ENCODE measurements around the gene MDH2. TPM values are rescaled to one million over a fixed set of nuclear protein-coding genes. Genes with fewer than 3 reads are reported as not detected.

Gene MDH2
- 100 to 1,000 TPM in 2 of 4 donors, 10 to 100 TPM in 2; 91.3 to 181 (median 105) TPM for total RNA-seq

GRCh38 chr7:76047811-76048667 is at the start of gene MDH2, which contains the start of gene STYXL1:
Gene MDH2 (plus strand): TSS chr7:76048106. CDS start chr7:76048161, 55 bp downstream.
Gene STYXL1 (minus strand): TSS chr7:76048000. CDS start chr7:76030523, 17,477 bp downstream.
- intact Hi-C loops (cut with DNase I), result no loop called here
- Histone ChIP-seq H3K27me3 (no peaks in the 10 kb centered on the region), H3K9me3 (no peaks in the 10 kb centered on the region), H3K27ac (replicated peaks in 1 of 4) (peak within 1 kb of the TSS; percentile 93 to 99 (median 98)), H3K4me3 (peak within 1 kb of the TSS; percentile 83 to 100 (median 90)), H3K4me1 (peaks cover 41 to 61% (median 50%) of the 10 kb centered on the region in 4 donors), H3K36me3 (peaks cover 0 to 24% (median 6%) of the 10 kb centered on the region in 4 donors)
- peak; percentile 98 for DNase-seq (ENCODE audit: extremely low spot score)
- WGBS, result 0% methylated on average over 40 of the region's 58 CpGs
- TF ChIP-seq EP300 (IDR thresholded peaks at IDR 0.05), result no peak
- TF ChIP-seq POLR2AphosphoS5 (IDR thresholded peaks at IDR 0.05), result peak; percentile 97 to 98
- TF ChIP-seq POLR2A (IDR thresholded peaks at IDR 0.05; ENCODE audit: low read depth), result peak; percentile 80
- peak in 1 of 3 experiments; percentile 29 for TF ChIP-seq CTCF (IDR thresholded peaks at IDR 0.05)

- 88% methylated on average over 7 of the region's 11 CpGs for WGBS
- peaks cover 15 to 56% (median 37%) of the 10 kb centered on the region in 4 donors for H3K36me3 ChIP-seq
- intact Hi-C loops (cut with DNase I), result no loop called here
Observed at GRCh38 chr7:76000566-76000965, 47.3 kb upstream of the MDH2 start.

GRCh38 chr7:76002139-76002538 is 45.8 kb upstream of the MDH2 start:
- 94% methylated on average over 5 of the region's 6 CpGs for WGBS
- intact Hi-C loops (cut with DNase I), result no loop called here
- H3K36me3 ChIP-seq, result peaks cover 15 to 47% (median 34%) of the 10 kb centered on the region in 4 donors
- TF ChIP-seq POLR2A (IDR thresholded peaks at IDR 0.05; ENCODE audit: low read depth), result no peak
- no peak for TF ChIP-seq CTCF (IDR thresholded peaks at IDR 0.05)
- TF ChIP-seq EP300 (IDR thresholded peaks at IDR 0.05), result no peak
- no peak for TF ChIP-seq POLR2AphosphoS5 (IDR thresholded peaks at IDR 0.05)
- no peak overlapping the region for H3K27ac ChIP-seq (replicated peaks in 1 of 4)
- no peak for DNase-seq (ENCODE audit: extremely low spot score)
- no peak overlapping the region for H3K4me3 ChIP-seq
- no peaks in the 10 kb centered on the region for H3K9me3 ChIP-seq
- no peaks in the 10 kb centered on the region for H3K4me1 ChIP-seq
- no peaks in the 10 kb centered on the region for H3K27me3 ChIP-seq

More at GRCh38 chr7:76000566-76000965, 47.3 kb upstream of the MDH2 start:
- peaks cover 0 to under 1% (median under 1%) of the 10 kb centered on the region in 4 donors for H3K4me1 ChIP-seq
- no peak for DNase-seq (ENCODE audit: extremely low spot score)
- H3K27ac ChIP-seq (replicated peaks in 1 of 4), result no peak overlapping the region
- no peak for TF ChIP-seq POLR2AphosphoS5 (IDR thresholded peaks at IDR 0.05)
- no peak for TF ChIP-seq CTCF (IDR thresholded peaks at IDR 0.05)
- no peak for TF ChIP-seq POLR2A (IDR thresholded peaks at IDR 0.05; ENCODE audit: low read depth)
- no peak for TF ChIP-seq EP300 (IDR thresholded peaks at IDR 0.05)
- no peak overlapping the region for H3K4me3 ChIP-seq
- no peaks in the 10 kb centered on the region for H3K9me3 ChIP-seq
- no peaks in the 10 kb centered on the region for H3K27me3 ChIP-seq

- peaks cover 15 to 47% (median 34%) of the 10 kb centered on the region in 4 donors for H3K36me3 ChIP-seq
- intact Hi-C loops (cut with DNase I), result no loop called here
- TF ChIP-seq CTCF (IDR thresholded peaks at IDR 0.05) (no peak), EP300 (IDR thresholded peaks at IDR 0.05) (no peak), POLR2A (IDR thresholded peaks at IDR 0.05; ENCODE audit: low read depth) (no peak), POLR2AphosphoS5 (IDR thresholded peaks at IDR 0.05) (no peak)
Observed at GRCh38 chr7:76002822-76003221, 45.1 kb upstream of the MDH2 start.

More at GRCh38 chr7:76002822-76003221, 45.1 kb upstream of the MDH2 start:
- H3K9me3 ChIP-seq, result no peaks in the 10 kb centered on the region
- H3K27ac ChIP-seq (replicated peaks in 1 of 4), result no peak overlapping the region
- DNase-seq (ENCODE audit: extremely low spot score), result no peak
- 95% methylated on average over 3 of the region's 3 CpGs for WGBS
- H3K27me3 ChIP-seq, result no peaks in the 10 kb centered on the region
- H3K4me3 ChIP-seq, result no peak overlapping the region
- no peaks in the 10 kb centered on the region for H3K4me1 ChIP-seq
